Measurements from ENCODE around the gene ARL2. TPM values are rescaled to one million over a fixed set of nuclear protein-coding genes. Genes with fewer than 3 reads are reported as not detected.

ARL2 gene
- total RNA-seq, 1 experiment from 2014 or later: 249 TPM

DNA sequence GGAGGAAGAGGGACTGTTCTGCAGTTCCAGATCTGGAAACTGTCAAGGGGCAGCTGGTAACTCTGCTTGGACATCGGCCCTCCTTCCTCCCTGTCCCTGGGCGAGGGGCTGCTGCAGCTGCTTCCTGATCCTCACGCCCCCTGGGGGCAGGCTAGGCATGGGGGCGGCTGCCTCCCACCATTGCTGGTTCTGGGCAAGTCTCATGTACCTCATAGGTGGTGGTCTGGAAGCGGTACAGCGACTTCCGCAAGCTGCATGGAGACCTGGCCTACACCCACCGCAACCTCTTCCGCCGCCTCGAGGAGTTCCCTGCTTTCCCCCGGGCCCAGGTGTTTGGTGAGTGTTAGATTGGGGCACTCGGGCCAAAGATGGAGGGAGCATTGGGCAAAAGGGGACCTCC, 18.3 kb downstream of the ARL2 start:
- Histone ChIP-seq H3K27me3 (no peaks in the 10 kb centered on the region), H3K4me3 (no peak overlapping the region), H3K9me3 (no peaks in the 10 kb centered on the region), H3K36me3 (no peaks in the 10 kb centered on the region)
- no peak for DNase-seq

DNA sequence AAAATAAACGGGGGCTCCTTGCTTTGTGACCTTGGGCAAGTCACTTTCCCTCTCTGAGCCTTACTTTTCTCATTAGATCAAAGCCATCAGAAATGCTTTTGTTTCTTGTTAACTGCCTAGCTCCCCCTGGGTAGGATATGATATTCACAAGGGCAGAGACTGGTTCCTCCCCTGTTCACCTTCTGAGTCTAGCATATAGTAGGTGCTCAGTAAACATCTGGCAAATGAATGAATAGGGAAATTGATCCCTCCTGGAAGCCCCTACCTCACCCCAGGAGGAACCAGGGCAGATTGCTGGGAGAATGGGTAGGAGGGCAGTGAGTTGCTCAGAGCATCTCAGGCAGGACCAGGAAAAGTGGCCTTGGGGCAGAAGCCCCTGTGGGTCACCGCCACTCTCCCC, 20.5 kb downstream of the ARL2 start:
- no peak for DNase-seq
- Histone ChIP-seq H3K9me3 (no peaks in the 10 kb centered on the region), H3K4me3 (no peak overlapping the region), H3K36me3 (peaks cover 4% of the 10 kb centered on the region; the same call in 1 of the 2 replicates), H3K27me3 (no peaks in the 10 kb centered on the region)

- Histone ChIP-seq H3K27me3 (no peaks in the 10 kb centered on the region), H3K36me3 (peaks cover 4% of the 10 kb centered on the region; the same call in 1 of the 2 replicates), H3K4me3 (no peak overlapping the region), H3K9me3 (no peaks in the 10 kb centered on the region)
- DNase-seq: no peak
Observed at GRCh38 chr11:65035579-65035978, 21.6 kb downstream of the ARL2 start.

DNA sequence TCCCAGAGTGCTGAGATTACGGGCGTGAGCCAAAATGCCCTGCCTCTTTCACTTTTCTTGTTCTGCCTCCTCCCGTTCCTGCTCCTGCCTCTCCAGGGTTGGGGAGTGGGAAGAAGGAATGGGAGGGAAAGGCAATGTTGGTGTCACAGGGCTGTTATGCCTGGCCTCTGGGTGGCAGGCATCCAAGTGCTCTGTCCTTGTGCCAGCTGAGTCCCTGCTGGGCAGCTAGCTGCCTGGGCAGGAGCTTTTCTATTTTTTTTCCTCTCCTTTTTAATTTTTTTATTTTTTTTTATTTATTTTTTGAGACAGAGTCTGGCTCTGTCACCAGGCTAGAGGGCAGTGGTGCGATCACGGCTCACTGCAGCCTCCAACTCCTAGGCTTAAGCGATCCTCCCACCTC, 23.0 kb downstream of the ARL2 start:
- H3K27me3 ChIP-seq: no peaks in the 10 kb centered on the region
- DNase-seq: peak; percentile 65
- no peak overlapping the region for H3K4me3 ChIP-seq
- H3K36me3 ChIP-seq: peaks cover 4% of the 10 kb centered on the region; the same call in 1 of the 2 replicates
- H3K9me3 ChIP-seq: no peaks in the 10 kb centered on the region

- Histone ChIP-seq H3K36me3 (peaks cover 27% of the 10 kb centered on the region), H3K9me3 (no peaks in the 10 kb centered on the region), H3K4me3 (peak overlapping the region; percentile 63), H3K27me3 (no peaks in the 10 kb centered on the region)
- no peak for DNase-seq
Observed at GRCh38 chr11:65040520-65040846, 26.5 kb downstream of the ARL2 start.

- no peaks in the 10 kb centered on the region for H3K9me3 ChIP-seq
- peaks cover 32% of the 10 kb centered on the region for H3K36me3 ChIP-seq
- H3K4me3 ChIP-seq: peak within 1 kb of the TSS; percentile 63
- peak; percentile 98 for DNase-seq
- no peaks in the 10 kb centered on the region for H3K27me3 ChIP-seq
Observed at GRCh38 chr11:65040847-65041622, 27.1 kb downstream of the ARL2 start, which contains the start of gene SAC3D1. SAC3D1 (plus strand) TSS chr11:65041210; CDS start chr11:65041293, 83 bp downstream.

DNA sequence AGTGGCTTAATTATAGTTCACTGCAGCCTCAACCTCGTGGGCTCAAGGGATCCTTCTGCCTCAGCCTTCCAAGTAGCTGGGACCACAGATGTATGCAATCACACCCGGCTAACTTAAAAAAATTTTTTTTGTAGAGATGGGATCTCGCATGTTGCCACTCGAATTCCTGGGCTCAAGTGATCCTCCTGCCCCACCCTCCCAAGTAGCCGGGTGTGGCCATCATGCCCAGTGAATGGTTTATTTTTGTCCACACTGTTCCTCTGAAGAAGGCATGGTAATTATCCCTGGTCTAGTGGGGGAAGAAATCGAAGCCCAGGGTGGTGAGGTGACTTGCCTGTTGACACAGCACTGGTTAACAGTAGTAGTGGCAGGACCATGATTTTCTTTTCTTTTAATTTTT, 28.9 kb downstream of the ARL2 start:
- Histone ChIP-seq H3K27me3 (no peaks in the 10 kb centered on the region), H3K36me3 (peaks cover 34% of the 10 kb centered on the region), H3K4me3 (peak overlapping the region; percentile 63), H3K9me3 (no peaks in the 10 kb centered on the region)
- no peak for DNase-seq

DNA sequence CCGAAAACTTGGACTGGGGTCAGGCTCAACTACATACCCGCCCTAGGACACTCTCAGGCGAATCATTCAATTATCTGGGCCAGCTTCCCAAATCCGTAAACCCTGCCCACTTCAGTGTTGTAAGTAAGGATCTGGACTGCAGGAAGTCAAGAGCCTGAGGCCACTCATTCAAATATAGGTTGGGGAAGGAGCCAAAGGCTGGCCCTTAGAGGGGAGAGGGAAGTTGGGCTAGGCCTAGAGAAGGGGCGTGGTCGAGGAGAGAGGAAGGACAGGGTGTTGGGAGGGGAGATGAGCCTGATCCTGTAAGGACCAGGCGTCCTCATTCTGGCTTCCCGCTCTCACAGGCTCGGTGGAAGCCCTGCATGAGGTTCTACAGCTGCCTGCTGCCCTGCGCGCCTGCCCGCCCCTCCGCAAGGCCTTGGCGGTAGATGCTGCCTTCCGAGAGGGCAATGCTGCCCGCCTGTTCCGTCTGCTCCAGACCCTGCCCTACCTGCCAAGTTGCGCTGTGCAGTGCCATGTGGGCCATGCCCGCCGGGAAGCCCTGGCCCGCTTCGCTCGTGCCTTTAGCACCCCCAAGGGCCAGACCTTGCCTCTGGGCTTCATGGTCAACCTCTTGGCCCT, 30.0 kb downstream of the ARL2 start:
- Histone ChIP-seq H3K9me3 (no peaks in the 10 kb centered on the region), H3K27me3 (no peaks in the 10 kb centered on the region), H3K4me3 (no peak overlapping the region), H3K36me3 (peaks cover 32% of the 10 kb centered on the region)
- peak; percentile 80 for DNase-seq

GRCh38 chr11:65045061-65045460, 31.1 kb downstream of the ARL2 start:
- DNase-seq: no peak
- Histone ChIP-seq H3K4me3 (no peak overlapping the region), H3K27me3 (no peaks in the 10 kb centered on the region), H3K9me3 (no peaks in the 10 kb centered on the region), H3K36me3 (peaks cover 32% of the 10 kb centered on the region)

DNA sequence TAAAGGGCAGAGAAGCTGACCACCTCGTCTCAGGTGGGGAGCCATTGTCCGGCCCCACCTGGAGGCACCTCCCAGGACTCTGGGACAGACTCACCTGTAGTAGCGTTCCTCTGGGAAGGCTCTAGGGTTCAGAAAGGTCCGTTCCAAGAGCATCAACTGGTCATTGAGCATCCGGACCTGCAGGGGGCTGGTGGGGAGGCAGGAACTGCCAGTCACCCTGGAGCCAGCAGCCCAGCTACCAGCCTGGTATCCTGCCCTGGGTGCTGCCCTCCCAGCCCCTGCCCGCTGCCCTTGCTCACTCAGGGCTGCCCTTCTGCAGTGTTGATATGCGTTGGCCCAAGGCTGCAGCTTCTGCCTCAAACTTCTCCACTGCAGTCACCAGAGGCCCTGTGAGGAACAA, 31.8 kb downstream of the ARL2 start:
- Histone ChIP-seq H3K4me3 (no peak overlapping the region), H3K9me3 (no peaks in the 10 kb centered on the region), H3K36me3 (peaks cover 32% of the 10 kb centered on the region), H3K27me3 (no peaks in the 10 kb centered on the region)
- no peak for DNase-seq

- peaks cover 27% of the 10 kb centered on the region for H3K36me3 ChIP-seq
Observed at GRCh38 chr11:65047581-65048422, 33.8 kb downstream of the ARL2 start.

DNA sequence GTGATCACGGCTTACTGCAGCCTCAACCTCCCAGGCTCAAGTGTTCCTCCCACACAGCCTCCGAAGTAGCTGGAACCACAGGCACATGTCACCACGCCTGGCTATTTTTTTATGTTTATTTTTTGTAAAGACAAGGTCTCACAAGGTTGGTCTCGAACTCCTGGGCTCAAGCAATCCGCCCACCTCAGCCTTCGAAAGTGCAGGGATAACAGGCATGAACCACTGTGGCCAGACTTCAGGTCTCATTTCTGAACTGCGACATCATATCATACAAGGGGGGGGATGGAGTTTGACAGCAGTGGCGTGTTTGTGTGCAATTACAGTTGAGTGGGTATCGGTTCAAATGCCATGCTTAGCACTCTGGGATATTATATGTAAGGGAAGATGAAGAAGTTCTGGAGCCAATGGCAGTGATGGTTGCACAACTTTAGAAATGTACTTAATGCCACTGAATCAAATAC, 37.5 kb downstream of the ARL2 start:
- Histone ChIP-seq H3K36me3 (peaks cover under 1% of the 10 kb centered on the region; the same call in 1 of the 2 replicates), H3K9me3 (no peaks in the 10 kb centered on the region), H3K4me3 (no peak overlapping the region), H3K27me3 (no peaks in the 10 kb centered on the region)
- DNase-seq: no peak

More at GRCh38 chr11:65047581-65048422, 33.8 kb downstream of the ARL2 start:
- Histone ChIP-seq H3K27me3 (no peaks in the 10 kb centered on the region), H3K9me3 (no peaks in the 10 kb centered on the region), H3K4me3 (no peak overlapping the region)
- no peak for DNase-seq

DNA sequence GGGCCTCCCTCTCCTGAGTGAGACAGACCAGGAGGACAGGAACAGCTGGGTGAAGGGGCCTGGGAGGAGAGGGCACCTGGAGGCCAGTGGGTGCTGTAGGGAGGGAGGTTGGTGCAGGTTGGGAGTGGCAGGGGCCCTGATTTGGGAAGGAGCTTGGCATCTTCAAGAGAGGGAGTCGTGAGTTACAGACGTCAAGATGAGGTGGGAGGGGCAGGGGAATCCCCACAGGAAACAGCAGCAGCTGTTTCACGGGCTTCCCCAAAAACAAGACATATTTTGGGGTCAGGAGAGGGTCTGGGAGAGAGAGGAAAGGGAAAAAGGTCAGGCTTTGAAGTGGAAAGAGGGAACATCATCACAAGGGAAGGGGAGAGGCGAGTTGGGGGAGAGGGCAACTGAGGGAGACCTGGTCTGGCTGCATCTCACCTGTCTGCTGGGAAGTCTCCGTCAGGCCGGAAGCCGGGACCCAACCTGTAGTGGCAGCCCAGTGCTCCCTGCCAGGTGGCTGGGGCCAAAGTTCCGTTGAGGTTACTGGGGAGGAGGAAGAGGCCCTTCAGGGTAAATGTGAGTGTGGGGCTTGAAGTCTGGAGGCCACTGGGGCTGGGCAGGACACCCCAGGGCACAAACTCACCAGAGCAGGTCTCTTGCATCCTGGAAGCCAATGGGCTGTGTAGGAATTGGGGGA, 40.0 kb downstream of the ARL2 start:
- Histone ChIP-seq H3K27me3 (no peaks in the 10 kb centered on the region), H3K36me3 (no peaks in the 10 kb centered on the region), H3K4me3 (no peak overlapping the region), H3K9me3 (no peaks in the 10 kb centered on the region)
- no peak for DNase-seq

GRCh38 chr11:65055538-65055937, 41.6 kb downstream of the ARL2 start:
- no peak for DNase-seq
- H3K27me3 ChIP-seq: no peaks in the 10 kb centered on the region

DNA sequence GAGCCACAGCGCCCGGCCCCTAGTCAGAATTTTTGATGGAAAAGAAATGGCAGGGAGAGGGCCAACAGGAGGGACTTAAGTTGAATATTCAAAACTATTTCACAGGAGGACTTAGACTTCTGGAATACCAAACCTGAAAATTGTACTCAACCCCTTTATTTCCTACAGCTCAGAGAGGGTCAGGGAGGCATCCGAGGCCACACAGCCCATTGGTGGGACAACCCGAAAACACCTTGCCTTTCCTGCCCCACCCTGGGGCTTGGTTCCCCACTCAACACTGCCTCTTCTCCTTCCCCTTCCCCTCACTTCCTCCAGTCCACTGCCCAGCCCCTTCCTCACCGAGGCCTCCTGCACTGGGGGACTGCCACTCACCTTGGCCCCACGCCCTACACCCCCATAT, 43.0 kb downstream of the ARL2 start:
- H3K27me3 ChIP-seq: no peaks in the 10 kb centered on the region

More at GRCh38 chr11:65055538-65055937, 41.6 kb downstream of the ARL2 start:
- Histone ChIP-seq H3K36me3 (no peaks in the 10 kb centered on the region), H3K4me3 (no peak overlapping the region), H3K9me3 (no peaks in the 10 kb centered on the region)

GRCh38 chr11:65057526-65057925, 43.6 kb downstream of the ARL2 start:
- Histone ChIP-seq H3K27me3 (no peaks in the 10 kb centered on the region), H3K9me3 (no peaks in the 10 kb centered on the region), H3K4me3 (no peak overlapping the region), H3K36me3 (no peaks in the 10 kb centered on the region)
- DNase-seq: no peak

More for the DNA sequence above, 43.0 kb downstream of the ARL2 start:
- Histone ChIP-seq H3K4me3 (no peak overlapping the region), H3K36me3 (no peaks in the 10 kb centered on the region), H3K9me3 (no peaks in the 10 kb centered on the region)
- no peak for DNase-seq

All from MG63 (cell line).